LNCaP clone FGC (cell line): Measurements from ENCODE around the gene ASCC1.

Source experiments
- DNase-seq: peaks from one replicate; pipeline ENCODE4 v3.0.0-alpha.2; 2011; ENCODE audit warnings: low read depth
- H3K4me3 ChIP-seq: 2 replicates; pipeline ENCODE4 v1.5.1; 2011; ENCODE audit warnings: mild to moderate bottlenecking, low read depth, low read length, control low read depth
- TF ChIP-seq, protein P1 (sequence below): IDR thresholded peaks from 2 replicates; pipeline ENCODE4 v1.5.1; 2012; ENCODE audit warnings: mild to moderate bottlenecking; ENCODE audit not compliant: control insufficient read depth, insufficient read depth; ENCODE audit errors: extremely low read depth

Gene ASCC1

DNA sequence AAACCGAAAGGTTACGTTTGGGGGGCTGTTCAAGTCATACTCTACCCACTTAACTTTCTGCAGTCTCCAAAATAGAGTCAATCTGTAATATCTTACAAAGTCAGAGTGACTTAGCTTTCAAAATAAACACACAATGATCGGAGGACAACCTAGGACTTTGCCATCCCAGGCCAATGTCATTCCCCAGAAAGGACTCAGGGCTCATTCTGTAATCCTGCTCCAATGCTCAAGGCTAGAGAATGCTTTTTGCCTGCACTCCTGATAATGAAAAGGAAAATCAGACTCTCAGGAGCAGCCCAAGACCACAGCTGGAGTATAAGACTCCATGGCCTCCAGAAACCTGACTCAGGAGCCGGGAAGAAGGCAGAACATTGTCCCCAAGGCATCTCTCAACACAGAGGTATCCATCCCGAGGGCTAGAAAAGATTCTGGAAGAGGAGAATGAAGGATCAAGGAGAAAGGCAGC, 28.5 kb upstream of the ASCC1 start:
- DNase-seq = no peak
- H3K4me3 ChIP-seq = no peak overlapping the region
- TF ChIP-seq, protein P1, sequence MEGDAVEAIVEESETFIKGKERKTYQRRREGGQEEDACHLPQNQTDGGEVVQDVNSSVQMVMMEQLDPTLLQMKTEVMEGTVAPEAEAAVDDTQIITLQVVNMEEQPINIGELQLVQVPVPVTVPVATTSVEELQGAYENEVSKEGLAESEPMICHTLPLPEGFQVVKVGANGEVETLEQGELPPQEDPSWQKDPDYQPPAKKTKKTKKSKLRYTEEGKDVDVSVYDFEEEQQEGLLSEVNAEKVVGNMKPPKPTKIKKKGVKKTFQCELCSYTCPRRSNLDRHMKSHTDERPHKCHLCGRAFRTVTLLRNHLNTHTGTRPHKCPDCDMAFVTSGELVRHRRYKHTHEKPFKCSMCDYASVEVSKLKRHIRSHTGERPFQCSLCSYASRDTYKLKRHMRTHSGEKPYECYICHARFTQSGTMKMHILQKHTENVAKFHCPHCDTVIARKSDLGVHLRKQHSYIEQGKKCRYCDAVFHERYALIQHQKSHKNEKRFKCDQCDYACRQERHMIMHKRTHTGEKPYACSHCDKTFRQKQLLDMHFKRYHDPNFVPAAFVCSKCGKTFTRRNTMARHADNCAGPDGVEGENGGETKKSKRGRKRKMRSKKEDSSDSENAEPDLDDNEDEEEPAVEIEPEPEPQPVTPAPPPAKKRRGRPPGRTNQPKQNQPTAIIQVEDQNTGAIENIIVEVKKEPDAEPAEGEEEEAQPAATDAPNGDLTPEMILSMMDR = no peak

DNA sequence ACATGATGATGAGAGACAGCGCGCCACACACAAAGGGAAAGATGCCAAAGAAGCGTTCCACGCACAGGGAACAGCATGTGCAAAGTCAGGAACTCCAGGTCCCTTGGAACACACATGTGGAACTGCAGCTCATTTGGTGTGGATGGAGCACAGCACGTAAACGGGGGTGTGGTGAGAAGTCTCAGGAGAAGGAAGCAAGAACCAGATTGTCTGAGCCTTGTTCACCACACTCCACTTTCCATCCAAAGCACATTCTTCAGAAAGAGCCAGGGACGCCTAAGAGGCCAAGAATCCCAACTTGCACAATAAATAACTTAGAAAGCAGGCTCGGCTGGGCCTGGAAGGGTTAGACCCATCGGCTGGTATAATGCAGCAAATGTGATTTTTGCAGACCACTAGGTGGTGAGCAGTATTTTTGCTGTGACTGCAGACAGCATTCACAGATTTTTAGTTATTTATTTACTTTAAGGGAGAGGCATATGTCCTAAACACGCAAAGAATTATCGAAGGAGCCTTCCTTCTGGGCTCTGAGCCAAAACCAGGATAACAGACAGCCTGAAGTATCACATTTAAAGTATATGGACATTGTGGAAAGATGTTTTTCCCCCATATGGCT, 27.9 kb upstream of the ASCC1 start:
- DNase-seq = peak; percentile 47
- TF ChIP-seq, protein P1 = peak; percentile 34; the same call in 1 of the 2 replicates
- H3K4me3 ChIP-seq = no peak overlapping the region

DNA sequence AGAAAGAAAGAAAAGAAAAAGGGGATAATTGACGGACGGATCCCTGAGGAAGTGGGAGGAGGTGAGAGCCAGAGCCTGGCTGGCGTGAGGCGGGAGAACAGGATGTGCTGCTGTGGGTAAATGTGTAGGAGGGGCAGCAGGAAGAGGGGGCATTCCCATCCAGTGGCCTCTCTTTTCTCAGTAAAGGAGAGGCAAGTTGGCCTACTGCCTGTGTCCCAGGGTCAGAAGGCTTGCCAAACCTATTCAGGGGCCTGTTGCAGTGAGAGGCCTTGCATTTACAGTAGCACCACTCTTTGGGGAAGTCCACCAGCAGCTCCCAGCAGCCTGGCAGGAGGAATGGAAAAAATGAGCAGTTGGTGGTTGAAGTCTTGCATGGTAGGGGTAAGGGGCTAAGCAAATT, 26.6 kb upstream of the ASCC1 start:
- no peak overlapping the region for H3K4me3 ChIP-seq
- DNase-seq = no peak
- TF ChIP-seq, protein P1 = no peak

DNA sequence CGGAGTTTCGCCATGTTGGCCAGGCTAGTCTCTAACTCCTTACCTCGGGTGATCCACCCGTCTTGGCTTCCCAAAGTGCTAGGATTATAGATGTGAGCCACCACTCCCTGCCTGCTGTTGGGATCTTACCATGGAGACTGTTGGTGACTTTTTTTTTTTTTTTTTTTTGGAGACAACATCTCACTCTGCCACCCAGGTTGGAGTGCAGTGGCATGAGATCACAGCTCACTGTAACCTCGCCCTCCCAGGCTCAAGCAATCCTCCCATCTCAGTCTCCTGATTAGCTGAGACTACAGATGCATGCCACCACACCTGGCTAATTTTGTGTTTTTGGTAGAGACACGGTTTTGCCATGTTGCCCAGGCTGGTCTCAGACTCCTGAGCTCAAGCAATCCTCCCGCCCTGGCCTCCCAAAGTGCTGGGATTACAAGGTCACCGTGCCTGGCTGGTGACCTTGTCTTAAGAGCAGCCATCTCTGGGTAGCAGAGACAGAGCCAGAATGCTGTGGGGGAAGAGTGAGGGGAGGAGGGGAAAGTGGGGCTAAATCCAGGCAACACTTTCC, 25.7 kb upstream of the ASCC1 start:
- H3K4me3 ChIP-seq = no peak overlapping the region
- DNase-seq = no peak
- TF ChIP-seq, protein P1 = no peak

DNA sequence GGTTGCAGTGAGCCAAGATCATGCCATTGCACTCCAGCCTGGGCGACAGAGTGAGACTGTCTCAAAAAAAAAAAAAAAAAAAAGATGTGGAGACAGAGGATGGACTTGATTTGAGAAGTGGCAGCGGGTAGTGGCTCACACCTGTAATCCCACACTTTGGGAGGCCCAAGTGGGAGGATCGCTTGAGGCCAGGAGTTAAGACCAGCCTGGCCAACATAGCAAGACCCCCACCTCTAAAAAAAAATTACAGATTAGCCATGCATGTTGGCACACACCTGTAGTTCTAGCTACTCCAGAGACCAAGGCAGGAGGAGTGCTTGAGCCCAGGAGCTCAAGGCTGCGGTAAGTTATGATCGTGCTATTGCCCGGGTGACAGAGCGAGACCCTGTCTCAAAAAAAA, 24.3 kb upstream of the ASCC1 start:
- TF ChIP-seq, protein P1 = no peak
- H3K4me3 ChIP-seq = no peak overlapping the region
- no peak for DNase-seq

DNA sequence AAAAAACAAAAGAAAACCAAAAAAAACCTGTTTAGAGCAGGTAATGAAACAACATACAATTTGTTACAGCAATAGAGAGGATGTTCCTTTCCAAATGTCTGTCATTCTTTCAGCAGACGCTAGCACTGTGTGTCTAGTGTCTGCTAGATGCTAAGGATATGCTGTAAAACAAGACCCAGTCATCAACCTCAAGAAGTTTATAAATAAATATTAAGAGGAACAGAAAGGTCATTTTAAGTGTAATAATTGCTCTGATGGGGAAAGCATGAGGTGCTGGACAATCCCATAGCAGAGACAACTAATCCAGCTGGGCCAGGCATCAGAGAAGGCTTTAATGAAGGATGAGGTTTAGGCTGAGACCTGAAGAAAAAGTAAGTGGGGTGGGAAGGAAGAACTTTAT, 23.3 kb upstream of the ASCC1 start:
- TF ChIP-seq, protein P1 = no peak
- DNase-seq = no peak

More for the DNA sequence above, 23.3 kb upstream of the ASCC1 start:
- no peak overlapping the region for H3K4me3 ChIP-seq
